SK-N-SH (cell line): ENCODE measurements around the gene IL4R.

Experiments used
- CTCF ChIP-seq: fragments of 200-600 bp; sonication (generic); IDR thresholded peaks from 2 replicates; pipeline ENCODE4 v1.6.1; 2017; ENCODE audit warnings: antibody characterized with exemption, mild to moderate bottlenecking, moderate library complexity
- JUND ChIP-seq: IDR thresholded peaks from 2 replicates; pipeline ENCODE4 v1.4.0; 2012
- POLR2AphosphoS5 ChIP-seq: IDR thresholded peaks from 2 replicates; pipeline ENCODE4 v1.6.1; 2012; ENCODE audit warnings: low read depth, low read length
- USF1 ChIP-seq: IDR thresholded peaks from 2 replicates; pipeline ENCODE4 v1.4.0; 2012; ENCODE audit warnings: low read depth, borderline replicate concordance

DNA sequence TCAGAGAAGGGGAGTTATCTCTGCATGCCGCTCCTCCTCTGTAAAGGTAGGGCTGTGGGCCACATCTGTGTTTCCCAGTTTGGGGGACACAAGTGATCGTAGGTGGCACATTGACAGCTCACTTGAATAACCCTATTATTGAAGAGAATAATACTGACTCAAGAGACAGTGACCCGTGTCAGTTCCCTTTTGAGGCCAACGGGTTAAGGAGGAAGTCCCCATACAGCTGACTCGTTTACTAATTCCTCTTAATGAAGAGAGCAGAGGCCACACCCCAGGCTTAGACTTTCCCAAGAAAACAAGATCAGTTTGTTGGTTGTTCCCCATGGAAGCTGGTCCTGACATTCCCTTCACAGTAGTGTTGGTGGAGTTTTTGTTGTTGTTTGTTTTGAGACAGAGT is 33.0 kb downstream of the IL4R start:
- TF ChIP-seq USF1 (no peak), JUND (no peak), CTCF (no peak), POLR2AphosphoS5 (no peak)
